ENCODE measurements around the gene NUDT5. TPM values are rescaled to one million over a fixed set of nuclear protein-coding genes. Genes with fewer than 3 reads are reported as not detected.
A peak's percentile ranks its signal among the peaks of the same experiment; 100 is the strongest.

NUDT5 gene
- total and polyA plus RNA-seq, 5 donors from 2014 or later = 38.1 to 103 (median 81.8) TPM

DNA sequence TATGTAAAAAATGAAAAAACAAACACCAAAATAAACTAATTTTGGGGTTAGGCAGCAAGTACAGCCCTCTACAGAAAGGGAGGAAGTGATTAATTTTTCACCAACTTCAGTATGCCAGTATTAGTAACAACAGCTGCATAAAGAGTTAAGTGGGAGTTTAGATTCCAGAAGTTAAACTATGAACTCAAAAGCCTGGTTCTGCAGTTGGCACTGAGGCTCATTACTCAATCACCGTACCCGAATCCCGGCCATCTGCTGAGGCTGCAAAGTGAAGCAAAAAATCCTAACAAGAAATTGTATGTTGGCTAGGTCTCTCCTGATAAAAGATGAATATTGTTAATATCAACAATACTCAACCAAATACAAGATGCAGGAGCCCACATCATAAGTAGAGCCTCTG is 4.0 kb downstream of the NUDT5 start:
- Mint-ChIP-seq H3K27ac (peak overlapping the region in 1 of 3 donors; percentile 38), H3K27me3 (no peaks in the 10 kb centered on the region), H3K9me3 (peaks cover 0 to 2% (median 0%) of the 10 kb centered on the region in 7 donors), H3K36me3 (peaks cover 25% of the 10 kb centered on the region), H3K4me3 (peak overlapping the region in 2 of 4 donors; percentile 67 to 84), H3K4me1 (peaks cover 23 to 80% (median 43%) of the 10 kb centered on the region in 4 donors)
- Histone ChIP-seq H3K4me3 (ENCODE audit: low read depth, low read length) (no peak overlapping the region), H3K36me3 (ENCODE audit: control insufficient read depth, insufficient read depth, low read length) (peaks cover 22% of the 10 kb centered on the region), H3K4me1 (ENCODE audit: control insufficient read depth, insufficient read depth, low read length, poor library complexity, severe bottlenecking) (peaks cover 21% of the 10 kb centered on the region), H3K27me3 (ENCODE audit: control insufficient read depth, insufficient read depth, low read length) (no peaks in the 10 kb centered on the region), H3K9me3 (ENCODE audit: control insufficient read depth in 2 of 2, low read length in 2 of 2) (no peaks in the 10 kb centered on the region), H3K27ac (ENCODE audit: insufficient read depth, low read length, poor library complexity, severe bottlenecking) (no peak overlapping the region)
- ATAC-seq (ENCODE audit: low read depth in 2 of 2) (no peak), DNase-seq (no peak)

DNA sequence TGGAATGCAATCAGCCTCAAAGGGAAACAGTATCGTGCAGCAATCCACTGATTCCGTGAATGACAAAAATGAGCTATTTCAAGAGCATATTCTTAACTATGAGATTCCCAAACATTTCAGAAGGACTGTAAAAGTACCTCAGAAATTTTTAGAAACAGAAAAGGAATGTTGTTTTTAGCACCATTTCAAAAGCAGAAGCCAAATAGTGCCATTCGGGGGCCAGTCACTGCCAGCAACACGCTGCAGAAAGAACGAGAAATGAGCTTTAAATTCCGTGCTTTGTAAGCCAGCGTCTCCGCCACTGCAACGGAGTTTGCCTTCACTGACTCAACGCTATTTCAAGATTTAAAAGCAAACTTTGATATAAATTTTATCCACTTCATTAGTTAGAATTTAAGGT is 6.3 kb downstream of the NUDT5 start:
- no peak overlapping the region for H3K4me3 ChIP-seq (ENCODE audit: low read depth, low read length)
- peaks cover 44% of the 10 kb centered on the region for H3K36me3 ChIP-seq (ENCODE audit: control insufficient read depth, insufficient read depth, low read length)
- H3K27ac ChIP-seq (ENCODE audit: insufficient read depth, low read length, poor library complexity, severe bottlenecking) = no peak overlapping the region
- peaks cover 12 to 64% (median 31%) of the 10 kb centered on the region in 4 donors for H3K4me1 Mint-ChIP-seq
- no peaks in the 10 kb centered on the region for H3K27me3 Mint-ChIP-seq
- no peaks in the 10 kb centered on the region for H3K27me3 ChIP-seq (ENCODE audit: control insufficient read depth, insufficient read depth, low read length)
- peaks cover 44% of the 10 kb centered on the region for H3K36me3 Mint-ChIP-seq
- no peak overlapping the region for H3K27ac Mint-ChIP-seq
- H3K9me3 Mint-ChIP-seq = peaks cover 0 to 2% (median 0%) of the 10 kb centered on the region in 7 donors
- no peak overlapping the region for H3K4me3 Mint-ChIP-seq
- ATAC-seq (ENCODE audit: low read depth in 2 of 2) (no peak), DNase-seq (no peak)
- no peaks in the 10 kb centered on the region for H3K9me3 ChIP-seq (ENCODE audit: control insufficient read depth in 2 of 2, low read length in 2 of 2)
- H3K4me1 ChIP-seq (ENCODE audit: control insufficient read depth, insufficient read depth, low read length, poor library complexity, severe bottlenecking) = peaks cover 11% of the 10 kb centered on the region

DNA sequence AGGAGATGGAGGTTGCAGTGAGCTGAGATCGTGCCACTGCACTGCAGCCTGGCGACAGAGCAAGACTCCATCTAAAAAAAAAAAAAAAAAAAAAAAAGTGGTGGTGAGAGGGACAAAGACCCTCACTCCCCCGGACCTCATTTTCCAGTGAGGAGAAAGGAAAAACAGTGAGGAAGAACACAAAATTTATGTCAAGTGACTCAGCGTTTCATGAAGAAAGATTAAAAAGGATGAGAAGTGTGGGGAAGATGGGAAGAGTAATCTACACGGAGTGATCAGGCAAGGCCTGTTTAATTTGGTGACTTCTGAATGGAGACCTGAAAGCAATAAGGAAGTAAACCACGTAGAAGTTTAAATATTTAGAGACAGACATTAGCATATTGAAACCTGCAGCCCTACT is 7.0 kb downstream of the NUDT5 start:
- no peaks in the 10 kb centered on the region for H3K9me3 ChIP-seq (ENCODE audit: control insufficient read depth in 2 of 2, low read length in 2 of 2)
- H3K4me3 ChIP-seq (ENCODE audit: low read depth, low read length) = no peak overlapping the region
- no peak overlapping the region for H3K27ac ChIP-seq (ENCODE audit: insufficient read depth, low read length, poor library complexity, severe bottlenecking)
- peaks cover 46% of the 10 kb centered on the region for H3K36me3 ChIP-seq (ENCODE audit: control insufficient read depth, insufficient read depth, low read length)
- peaks cover 8 to 56% (median 25%) of the 10 kb centered on the region in 4 donors for H3K4me1 Mint-ChIP-seq
- peaks cover 4% of the 10 kb centered on the region for H3K4me1 ChIP-seq (ENCODE audit: control insufficient read depth, insufficient read depth, low read length, poor library complexity, severe bottlenecking)
- H3K9me3 Mint-ChIP-seq = peaks cover 0 to 2% (median 0%) of the 10 kb centered on the region in 7 donors
- H3K27me3 ChIP-seq (ENCODE audit: control insufficient read depth, insufficient read depth, low read length) = no peaks in the 10 kb centered on the region
- no peak for DNase-seq
- peak overlapping the region in 1 of 4 donors; percentile 9 for H3K4me3 Mint-ChIP-seq
- peak overlapping the region in 1 of 3 donors; percentile 62 for H3K27ac Mint-ChIP-seq
- H3K36me3 Mint-ChIP-seq = peaks cover 42% of the 10 kb centered on the region
- H3K27me3 Mint-ChIP-seq = no peaks in the 10 kb centered on the region
- ATAC-seq (ENCODE audit: low read depth in 2 of 2) = no peak

DNA sequence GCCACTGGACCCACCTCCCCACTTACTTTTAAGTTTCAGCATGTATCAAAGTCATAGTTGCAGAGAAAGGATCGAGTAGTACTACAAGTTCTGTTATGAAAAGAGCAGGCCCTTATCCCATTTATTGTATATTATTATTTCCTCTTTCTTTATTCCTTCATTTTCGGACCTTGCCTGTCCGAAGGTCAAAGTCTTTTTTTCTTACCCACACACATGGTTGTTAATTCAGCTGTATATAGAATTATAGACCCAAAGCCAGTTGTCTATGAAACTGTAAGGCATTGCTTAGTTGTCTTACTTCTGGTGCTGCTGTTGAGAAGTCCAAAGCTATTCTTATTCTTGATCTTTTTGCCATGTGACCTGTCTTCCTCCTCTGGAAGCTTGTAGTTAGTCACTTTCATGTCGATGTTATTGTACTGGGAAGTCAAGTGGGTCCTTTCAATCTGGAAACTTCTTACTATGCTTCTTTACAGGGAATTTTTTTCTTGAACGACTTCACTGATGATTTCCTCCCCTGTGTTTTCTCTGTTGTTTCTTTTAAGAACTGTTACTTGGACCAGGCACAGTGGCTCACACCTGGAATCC is 8.3 kb downstream of the NUDT5 start:
- peaks cover 0 to 2% (median 0%) of the 10 kb centered on the region in 7 donors for H3K9me3 Mint-ChIP-seq
- no peaks in the 10 kb centered on the region for H3K27me3 ChIP-seq (ENCODE audit: control insufficient read depth, insufficient read depth, low read length)
- ATAC-seq (ENCODE audit: low read depth in 2 of 2) (no peak), DNase-seq (no peak)
- peaks cover 13 to 50% (median 19%) of the 10 kb centered on the region in 4 donors for H3K4me1 Mint-ChIP-seq
- peak overlapping the region; percentile 21 to 90 (median 77) for H3K27ac Mint-ChIP-seq
- peak overlapping the region in 1 of 4 donors; percentile 6 for H3K4me3 Mint-ChIP-seq
- peaks cover 3% of the 10 kb centered on the region for H3K4me1 ChIP-seq (ENCODE audit: control insufficient read depth, insufficient read depth, low read length, poor library complexity, severe bottlenecking)
- H3K27me3 Mint-ChIP-seq = no peaks in the 10 kb centered on the region
- no peak overlapping the region for H3K4me3 ChIP-seq (ENCODE audit: low read depth, low read length)
- H3K9me3 ChIP-seq (ENCODE audit: control insufficient read depth in 2 of 2, low read length in 2 of 2) = no peaks in the 10 kb centered on the region
- H3K27ac ChIP-seq (ENCODE audit: insufficient read depth, low read length, poor library complexity, severe bottlenecking) = no peak overlapping the region
- peaks cover 47% of the 10 kb centered on the region for H3K36me3 ChIP-seq (ENCODE audit: control insufficient read depth, insufficient read depth, low read length)
- H3K36me3 Mint-ChIP-seq = peaks cover 46% of the 10 kb centered on the region

DNA sequence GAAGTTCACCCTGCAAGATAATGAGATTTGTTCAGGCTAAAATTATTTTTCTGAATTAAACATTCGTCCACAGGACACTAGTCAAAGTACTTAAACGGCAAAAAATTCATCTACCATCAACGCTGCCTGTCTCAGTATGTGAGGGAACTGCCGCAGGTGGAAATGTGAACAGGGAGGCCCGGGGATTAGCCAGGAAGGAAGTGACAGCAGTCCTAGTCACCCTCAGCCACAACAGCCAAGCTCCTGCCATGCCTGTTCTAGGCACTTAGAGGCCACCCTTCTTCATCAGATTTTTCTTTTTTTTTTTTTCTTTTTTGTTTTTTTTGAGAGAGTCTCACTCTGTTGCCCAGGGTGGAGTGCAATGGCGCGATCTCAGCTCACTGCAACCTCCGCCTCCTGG is 9.4 kb downstream of the NUDT5 start:
- H3K9me3 Mint-ChIP-seq = peaks cover 0 to 2% (median 0%) of the 10 kb centered on the region in 7 donors
- Histone ChIP-seq H3K27me3 (ENCODE audit: control insufficient read depth, insufficient read depth, low read length) (no peaks in the 10 kb centered on the region), H3K9me3 (ENCODE audit: control insufficient read depth in 2 of 2, low read length in 2 of 2) (no peaks in the 10 kb centered on the region), H3K4me1 (ENCODE audit: control insufficient read depth, insufficient read depth, low read length, poor library complexity, severe bottlenecking) (peaks cover 2% of the 10 kb centered on the region), H3K36me3 (ENCODE audit: control insufficient read depth, insufficient read depth, low read length) (peaks cover 41% of the 10 kb centered on the region), H3K4me3 (ENCODE audit: low read depth, low read length) (no peak overlapping the region), H3K27ac (ENCODE audit: insufficient read depth, low read length, poor library complexity, severe bottlenecking) (no peak overlapping the region)
- peak overlapping the region in 2 of 3 donors; percentile 77 to 92 for H3K27ac Mint-ChIP-seq
- DNase-seq (no peak), ATAC-seq (ENCODE audit: low read depth in 2 of 2) (no peak)
- H3K4me3 Mint-ChIP-seq = no peak overlapping the region
- peaks cover 42% of the 10 kb centered on the region for H3K36me3 Mint-ChIP-seq
- H3K27me3 Mint-ChIP-seq = no peaks in the 10 kb centered on the region
- H3K4me1 Mint-ChIP-seq = peaks cover 11 to 51% (median 18%) of the 10 kb centered on the region in 4 donors

DNA sequence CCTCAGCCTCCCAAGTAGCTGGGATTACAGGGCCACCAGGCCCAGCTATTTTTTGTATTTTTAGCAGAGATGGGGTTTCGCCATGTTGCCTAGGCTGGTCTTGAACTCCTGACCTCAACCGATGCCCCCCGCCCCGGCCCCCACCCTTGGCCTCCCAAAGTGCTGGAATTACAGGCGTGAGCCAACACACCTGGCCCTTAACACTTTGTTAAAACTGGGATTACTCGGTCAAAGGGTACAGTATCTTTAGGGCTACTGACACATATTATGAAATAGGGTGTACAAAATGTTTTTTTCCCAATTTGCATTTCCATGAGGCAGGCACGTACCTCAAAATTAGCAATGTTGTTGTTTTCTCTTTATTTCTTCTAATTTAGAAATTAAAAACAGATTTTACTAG is 11.5 kb downstream of the NUDT5 start:
- ATAC-seq (ENCODE audit: low read depth in 2 of 2) = no peak

DNA sequence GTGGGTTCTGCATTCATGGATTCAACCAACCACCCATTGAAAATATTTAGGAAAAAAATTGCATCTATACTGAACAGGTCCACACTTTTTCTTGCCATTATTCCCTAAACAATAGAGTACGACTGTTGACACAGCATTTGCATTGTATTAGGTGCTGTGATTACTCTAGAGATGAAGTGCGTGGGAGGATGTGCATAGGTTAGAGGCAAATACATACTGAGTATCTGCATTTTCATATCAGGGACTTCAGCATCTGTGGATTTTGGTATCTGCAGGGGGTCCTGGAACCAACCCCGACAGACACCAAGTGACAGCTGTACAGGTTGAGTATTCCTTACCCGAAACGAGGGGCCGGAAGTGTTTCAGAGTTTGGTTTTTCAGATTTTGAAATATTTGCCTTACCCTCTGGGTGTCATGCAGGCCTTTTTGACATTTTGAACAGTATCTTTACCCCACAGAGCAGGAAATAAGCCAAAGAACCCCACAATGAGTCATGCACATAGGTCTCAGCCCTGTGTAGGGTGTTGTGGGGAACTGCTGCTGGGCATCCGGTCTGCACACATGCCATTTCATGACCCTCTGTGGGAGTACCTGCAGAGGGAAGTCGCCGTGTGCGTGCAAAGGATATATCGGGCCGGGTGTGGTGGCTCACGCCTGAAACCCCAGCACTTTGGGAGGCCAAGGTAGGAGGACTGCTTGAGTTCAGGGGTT is 14.5 kb downstream of the NUDT5 start:
- H3K27me3 Mint-ChIP-seq = no peaks in the 10 kb centered on the region
- H3K4me1 Mint-ChIP-seq = peaks cover 19 to 31% (median 20%) of the 10 kb centered on the region in 4 donors
- peaks cover 30% of the 10 kb centered on the region for H3K36me3 Mint-ChIP-seq
- H3K9me3 Mint-ChIP-seq = no peaks in the 10 kb centered on the region
- ATAC-seq (ENCODE audit: low read depth in 2 of 2) = peak; percentile 100
- Histone ChIP-seq H3K9me3 (ENCODE audit: control insufficient read depth in 2 of 2, low read length in 2 of 2) (no peaks in the 10 kb centered on the region), H3K4me1 (ENCODE audit: control insufficient read depth, insufficient read depth, low read length, poor library complexity, severe bottlenecking) (peaks cover 16% of the 10 kb centered on the region), H3K27me3 (ENCODE audit: control insufficient read depth, insufficient read depth, low read length) (no peaks in the 10 kb centered on the region), H3K36me3 (ENCODE audit: control insufficient read depth, insufficient read depth, low read length) (peaks cover 47% of the 10 kb centered on the region), H3K27ac (ENCODE audit: insufficient read depth, low read length, poor library complexity, severe bottlenecking) (peak overlapping the region; percentile 71), H3K4me3 (ENCODE audit: low read depth, low read length) (peak overlapping the region; percentile 57)
- peak overlapping the region; percentile 35 to 73 (median 68) for H3K4me3 Mint-ChIP-seq
- DNase-seq = peak; percentile 43 to 96 (median 79)
- H3K27ac Mint-ChIP-seq = peak overlapping the region; percentile 91 to 97 (median 92)

More for the DNA sequence above, 11.5 kb downstream of the NUDT5 start:
- Mint-ChIP-seq H3K4me3 (no peak overlapping the region), H3K27ac (no peak overlapping the region), H3K36me3 (peaks cover 40% of the 10 kb centered on the region), H3K9me3 (no peaks in the 10 kb centered on the region), H3K4me1 (peaks cover 23 to 56% (median 25%) of the 10 kb centered on the region in 4 donors), H3K27me3 (no peaks in the 10 kb centered on the region)
- Histone ChIP-seq H3K9me3 (ENCODE audit: control insufficient read depth in 2 of 2, low read length in 2 of 2) (no peaks in the 10 kb centered on the region), H3K4me3 (ENCODE audit: low read depth, low read length) (no peak overlapping the region), H3K36me3 (ENCODE audit: control insufficient read depth, insufficient read depth, low read length) (peaks cover 39% of the 10 kb centered on the region), H3K27ac (ENCODE audit: insufficient read depth, low read length, poor library complexity, severe bottlenecking) (no peak overlapping the region), H3K27me3 (ENCODE audit: control insufficient read depth, insufficient read depth, low read length) (no peaks in the 10 kb centered on the region), H3K4me1 (ENCODE audit: control insufficient read depth, insufficient read depth, low read length, poor library complexity, severe bottlenecking) (peaks cover 16% of the 10 kb centered on the region)
- no peak for DNase-seq

All from CD4-positive, CD25-positive, alpha-beta regulatory T cell (primary cell).